ENCODE results near the gene DENND1C.
A peak's percentile ranks its signal among the peaks of the same experiment; 100 is the strongest.

DENND1C gene

DNA sequence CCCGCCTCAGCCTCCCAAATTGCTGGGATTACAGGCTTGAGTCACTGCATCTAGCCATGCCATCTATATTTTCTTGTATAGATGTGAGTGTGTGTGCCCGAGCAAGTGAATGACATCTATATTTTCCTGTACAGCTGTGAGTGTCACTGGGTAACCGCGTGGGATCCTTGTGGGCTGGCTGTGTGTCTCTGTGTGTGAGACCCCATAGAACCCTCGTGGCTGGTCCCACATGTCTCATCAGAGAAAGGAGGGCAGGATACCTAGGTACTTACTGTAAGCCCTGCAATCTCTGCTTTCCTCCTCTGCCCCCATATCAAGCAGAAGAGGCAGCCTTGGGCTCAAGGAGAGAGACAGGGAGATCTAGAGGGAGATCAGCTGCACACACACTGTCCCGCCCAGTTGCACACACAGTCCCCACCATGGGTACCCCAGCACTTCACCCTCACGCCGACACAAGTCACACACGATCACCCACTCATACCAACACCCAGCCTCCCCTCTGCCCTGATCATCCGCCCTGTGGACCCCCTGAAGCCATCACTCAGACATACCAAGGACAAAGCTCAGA is 655 bp downstream of the DENND1C start:
- DNase-seq (ENCODE audit: low read depth in 2 of 2), result no peak

DNA sequence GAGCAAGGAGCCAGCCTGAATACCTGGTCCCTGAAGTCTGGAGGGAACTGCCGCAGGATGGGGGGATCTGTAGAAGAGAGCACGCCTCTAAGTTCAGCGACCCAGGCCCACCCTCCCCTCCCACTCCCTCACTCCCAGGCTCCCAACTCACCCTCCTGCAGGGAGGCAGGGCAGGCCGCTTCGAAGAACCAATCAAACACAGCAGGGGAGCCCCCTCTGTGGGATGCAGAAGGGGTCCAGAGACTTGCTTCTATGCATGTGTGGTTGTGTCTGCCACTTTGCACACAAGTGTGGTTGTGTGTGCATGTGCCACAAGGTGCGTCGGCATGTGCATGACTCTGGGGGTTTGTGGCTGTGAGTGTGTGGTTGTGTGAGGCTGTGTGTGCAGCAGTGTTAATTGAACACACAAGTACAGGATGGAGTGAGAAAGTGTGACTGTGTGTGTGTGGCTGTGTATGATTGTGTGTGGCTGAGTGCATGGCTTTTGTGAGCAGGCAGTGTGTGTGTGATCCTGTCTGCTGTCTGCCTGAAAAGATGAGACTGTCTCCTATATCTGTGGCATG is 1.7 kb downstream of the DENND1C start:
- DNase-seq (ENCODE audit: low read depth in 2 of 2), result no peak

DNA sequence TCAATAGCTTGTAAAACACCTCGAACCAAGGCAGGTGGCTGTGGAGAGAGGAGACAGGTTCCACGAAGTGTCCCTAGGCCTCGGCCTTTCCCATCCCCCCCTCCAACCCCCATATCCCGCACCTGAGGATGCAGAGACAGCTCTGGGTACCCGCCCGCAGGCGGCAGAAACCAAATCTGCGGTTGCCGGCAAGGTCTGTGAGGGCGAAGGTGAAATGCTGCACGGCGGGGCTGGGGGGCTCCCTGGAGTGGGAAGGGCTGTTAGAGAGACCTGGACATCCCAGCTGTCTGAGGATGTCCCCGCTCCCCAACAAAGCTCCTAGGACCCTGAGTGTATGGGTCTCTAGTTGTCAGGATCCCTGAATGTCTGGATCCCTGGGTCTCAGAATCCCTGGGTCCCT is 2.8 kb downstream of the DENND1C start:
- no peak for DNase-seq (ENCODE audit: low read depth in 2 of 2)

DNA sequence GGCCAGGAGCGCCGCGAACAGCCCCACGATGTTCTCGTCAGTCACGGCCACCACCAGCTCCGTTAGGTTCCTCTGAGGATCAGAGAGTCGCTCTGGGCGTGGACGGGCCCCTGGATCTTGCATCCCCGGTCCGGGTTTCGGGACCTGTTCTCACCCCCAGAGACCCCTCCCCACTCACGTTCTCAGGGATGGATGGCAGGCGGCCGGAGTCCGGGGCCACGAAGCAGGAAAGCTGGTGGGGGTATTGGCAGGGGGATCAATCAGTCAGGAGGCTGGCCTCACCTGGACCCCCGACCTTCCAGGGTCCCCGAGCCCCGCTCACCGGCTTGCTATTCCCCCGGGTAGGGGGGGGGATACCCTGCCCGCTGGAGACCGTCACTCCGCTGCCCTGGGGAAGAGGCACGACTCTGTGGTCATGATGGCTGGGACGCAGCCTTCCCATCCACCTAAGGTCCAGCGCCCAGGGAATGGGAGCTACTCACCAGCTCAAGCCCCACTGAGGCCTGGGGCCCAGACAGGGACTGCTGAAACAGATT is 4.6 kb downstream of the DENND1C start:
- DNase-seq (ENCODE audit: low read depth in 2 of 2), result no peak

DNA sequence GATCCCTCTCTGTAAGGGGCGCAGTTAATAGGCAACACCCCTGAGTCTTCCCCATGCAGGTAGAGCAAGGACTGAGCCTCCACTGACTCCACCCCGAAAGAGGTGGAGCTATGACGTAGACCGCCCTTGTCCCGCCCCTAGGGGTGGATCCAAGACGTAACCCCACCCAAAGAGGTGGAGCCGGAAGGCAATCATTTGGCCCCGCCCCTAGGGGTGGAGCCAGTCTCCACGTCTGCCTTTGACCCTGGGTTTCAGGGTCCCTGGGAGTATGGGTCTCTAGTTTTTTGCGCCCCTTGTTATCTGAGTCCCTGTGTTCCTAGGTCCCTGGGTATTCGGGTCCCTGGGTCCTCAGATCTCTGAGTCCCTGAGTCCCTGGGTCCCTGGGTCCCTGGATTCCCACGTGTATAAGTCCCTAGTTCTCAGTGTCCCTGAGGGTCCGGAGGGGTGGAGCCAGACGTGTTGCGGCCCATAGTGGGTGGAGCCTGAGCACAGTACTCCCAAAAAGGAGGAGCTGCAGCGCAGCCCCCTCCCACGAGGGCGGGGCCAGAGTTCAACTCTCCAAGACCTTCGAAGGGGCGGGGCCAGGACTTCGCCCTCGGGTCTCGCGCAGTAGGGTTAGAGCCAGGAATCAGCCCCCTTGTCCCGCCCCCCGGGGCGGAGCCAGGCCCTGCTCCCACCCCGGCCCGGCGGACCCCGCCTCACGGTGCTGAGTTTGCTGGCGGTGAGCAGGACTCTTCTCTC is 5.3 kb downstream of the DENND1C start:
- DNase-seq (ENCODE audit: low read depth in 2 of 2), result peak; percentile 52 to 55

DNA sequence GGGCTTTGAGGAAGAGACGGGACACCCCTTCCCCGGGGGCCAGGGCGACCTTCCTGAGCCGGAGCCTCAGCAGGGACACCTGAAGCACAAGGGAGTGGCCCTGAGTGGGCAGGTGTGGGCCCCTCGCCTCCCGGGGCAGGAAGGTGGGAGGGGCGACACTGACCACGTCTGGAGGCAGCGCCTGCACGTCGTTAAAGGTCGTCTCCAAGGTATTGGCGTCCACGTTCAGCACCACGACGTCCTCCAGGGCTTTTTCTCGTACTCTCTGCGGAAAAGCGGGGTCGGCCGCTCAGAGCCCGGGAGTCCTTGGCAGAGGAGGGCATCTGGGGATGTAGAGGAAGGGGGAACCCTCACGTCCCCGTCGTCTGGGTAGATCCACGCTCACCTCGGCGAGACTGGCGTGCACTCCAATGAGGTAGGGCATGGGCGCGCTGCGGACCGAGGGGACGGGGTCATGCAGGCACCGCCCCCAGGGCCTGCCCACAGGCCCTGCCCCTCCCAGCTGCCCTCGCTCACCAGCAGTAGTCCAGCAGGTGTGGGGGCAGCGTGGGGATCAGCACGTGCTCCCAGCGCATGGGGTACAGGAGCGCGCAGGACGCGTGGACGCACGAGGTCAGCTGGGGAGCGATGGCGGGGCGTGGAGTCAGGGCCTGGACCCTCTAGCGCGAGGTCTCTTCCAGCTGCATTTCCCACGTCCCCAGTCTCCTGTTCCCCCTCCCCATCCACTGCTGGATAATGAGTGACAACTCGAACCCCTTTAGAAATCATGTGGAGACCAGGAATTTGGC is 6.1 kb downstream of the DENND1C start:
- DNase-seq (ENCODE audit: low read depth in 2 of 2), result no peak

DNA sequence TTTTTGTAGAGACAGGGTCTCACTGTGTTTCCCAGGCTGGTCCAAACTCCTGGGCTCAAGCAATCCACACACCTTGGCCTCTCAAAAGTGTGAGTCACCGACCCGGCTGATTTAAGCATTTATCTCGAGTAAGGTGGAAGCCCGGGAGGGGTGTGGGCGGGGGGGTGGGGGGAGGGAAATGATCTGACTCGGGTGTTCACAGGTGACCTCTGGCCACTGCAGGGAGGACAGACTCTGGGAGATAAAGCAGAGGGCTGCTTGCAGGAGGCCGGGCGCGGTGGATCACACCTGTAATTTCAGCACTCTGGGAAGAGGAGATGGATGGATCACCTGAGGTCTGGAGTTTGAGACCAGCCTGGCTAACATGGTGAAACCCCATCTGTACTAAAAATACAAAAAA is 7.9 kb downstream of the DENND1C start:
- no peak for DNase-seq (ENCODE audit: low read depth in 2 of 2)

DNA sequence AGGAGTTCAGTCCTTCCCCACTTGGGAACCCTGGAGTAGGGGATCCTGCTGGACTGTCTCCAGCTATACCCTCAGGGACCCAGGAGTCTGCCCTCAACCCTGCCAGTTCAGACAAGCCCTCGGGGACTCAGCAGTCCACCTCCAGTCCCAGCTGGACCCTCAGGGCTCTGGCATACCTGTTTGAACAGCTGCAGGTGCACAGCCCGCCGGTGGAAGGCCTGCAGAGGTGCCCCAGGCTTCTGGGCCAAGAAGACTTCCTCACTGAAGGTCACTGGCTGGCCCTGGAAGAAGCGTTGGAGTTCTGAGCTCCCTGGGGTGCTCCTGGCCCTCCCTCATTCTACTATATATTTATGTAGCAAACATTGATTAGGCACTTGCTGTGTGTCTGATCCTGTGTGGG is 8.9 kb downstream of the DENND1C start:
- DNase-seq (ENCODE audit: low read depth in 2 of 2), result no peak

DNA sequence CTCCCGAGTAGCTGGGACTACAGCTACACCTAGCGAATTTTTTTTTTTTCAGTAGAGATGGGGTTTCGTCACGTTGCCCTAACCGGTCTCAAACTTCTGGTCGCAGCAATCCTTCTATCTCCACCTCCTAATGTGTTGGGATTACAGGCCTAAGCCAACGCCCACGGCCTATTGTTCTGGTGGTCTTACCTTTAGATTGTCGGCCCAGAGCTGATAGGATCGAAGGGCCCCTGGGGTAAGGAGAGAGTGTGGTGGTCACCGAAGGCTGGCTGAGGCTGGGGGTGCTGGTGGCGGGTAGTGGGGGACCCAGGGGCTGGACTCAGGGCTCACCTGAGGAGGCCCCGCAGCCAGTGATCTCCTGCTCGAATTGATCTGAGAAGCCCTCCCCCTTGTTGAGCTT is 10.5 kb downstream of the DENND1C start:
- DNase-seq (ENCODE audit: low read depth in 2 of 2), result no peak

DNA sequence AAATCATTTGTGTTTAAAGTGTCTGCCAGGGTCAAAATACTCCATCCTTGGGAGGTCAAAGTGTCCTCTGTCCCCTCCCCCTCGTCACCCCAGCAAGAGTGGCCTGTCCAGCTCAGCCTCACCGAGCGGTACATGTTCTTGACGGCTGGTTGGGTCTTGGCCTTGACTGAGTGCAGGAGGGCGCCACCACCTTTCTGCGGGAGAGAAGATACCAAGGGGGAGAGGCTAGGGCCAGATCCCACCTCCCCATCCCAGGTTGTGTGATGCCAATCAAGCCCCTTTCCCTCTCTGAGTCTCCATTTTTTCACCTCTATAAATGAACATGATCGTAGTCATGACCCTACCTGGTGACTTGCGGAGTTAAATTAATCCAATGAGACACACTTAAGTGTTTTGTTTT is 11.4 kb downstream of the DENND1C start:
- DNase-seq (ENCODE audit: low read depth in 2 of 2), result no peak

DNA sequence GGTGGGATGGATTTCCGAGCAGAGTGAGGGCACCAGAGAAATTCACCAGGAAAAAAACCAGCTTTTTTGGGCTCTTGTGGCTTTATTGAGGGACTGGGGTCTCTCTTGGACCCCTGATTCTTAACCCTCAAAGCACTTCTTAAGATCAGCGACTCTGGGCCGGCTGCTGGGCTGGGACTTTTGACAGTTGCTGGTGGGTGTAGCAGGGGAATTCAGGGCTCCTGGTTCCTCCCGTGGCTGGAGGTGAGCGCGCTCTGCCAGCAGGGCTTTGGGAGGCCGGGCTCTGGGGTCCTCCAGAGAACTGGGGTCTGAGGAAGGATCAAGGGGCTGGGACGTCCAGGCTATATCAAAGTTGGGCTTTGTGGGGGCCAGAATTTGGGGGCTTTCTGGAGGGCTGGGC is 14.2 kb downstream of the DENND1C start:
- DNase-seq (ENCODE audit: low read depth in 2 of 2), result no peak

DNA sequence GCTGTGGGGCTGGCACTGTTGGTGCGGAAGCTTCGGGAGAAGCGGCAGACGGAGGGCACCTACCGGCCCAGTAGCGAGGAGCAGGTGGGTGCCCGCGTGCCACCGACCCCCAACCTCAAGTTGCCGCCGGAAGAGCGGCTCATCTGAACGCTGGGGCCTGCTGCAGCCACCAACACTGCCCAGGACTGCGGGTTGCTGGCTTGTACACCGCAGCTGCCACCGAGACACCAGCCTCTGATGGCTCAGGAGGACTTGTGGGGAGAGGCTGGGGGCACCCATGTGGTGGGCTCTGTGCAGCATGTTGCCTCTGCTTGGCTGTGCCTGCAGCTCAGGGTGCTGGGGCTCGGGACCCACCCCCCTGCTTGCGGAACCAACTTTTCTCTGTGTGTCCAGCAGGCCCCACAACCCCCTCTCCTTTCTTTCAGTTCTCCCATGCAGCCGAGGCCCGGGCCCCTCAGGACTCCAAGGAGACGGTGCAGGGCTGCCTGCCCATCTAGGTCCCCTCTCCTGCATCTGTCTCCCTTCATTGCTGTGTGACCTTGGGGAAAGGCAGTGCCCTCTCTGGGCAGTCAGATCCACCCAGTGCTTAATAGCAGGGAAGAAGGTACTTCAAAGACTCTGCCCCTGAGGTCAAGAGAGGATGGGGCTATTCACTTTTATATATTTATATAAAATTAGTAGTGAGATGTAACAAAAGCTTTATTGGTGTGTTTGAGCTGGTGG is 14.9 kb downstream of the DENND1C start:
- no peak for DNase-seq (ENCODE audit: low read depth in 2 of 2)

DNA sequence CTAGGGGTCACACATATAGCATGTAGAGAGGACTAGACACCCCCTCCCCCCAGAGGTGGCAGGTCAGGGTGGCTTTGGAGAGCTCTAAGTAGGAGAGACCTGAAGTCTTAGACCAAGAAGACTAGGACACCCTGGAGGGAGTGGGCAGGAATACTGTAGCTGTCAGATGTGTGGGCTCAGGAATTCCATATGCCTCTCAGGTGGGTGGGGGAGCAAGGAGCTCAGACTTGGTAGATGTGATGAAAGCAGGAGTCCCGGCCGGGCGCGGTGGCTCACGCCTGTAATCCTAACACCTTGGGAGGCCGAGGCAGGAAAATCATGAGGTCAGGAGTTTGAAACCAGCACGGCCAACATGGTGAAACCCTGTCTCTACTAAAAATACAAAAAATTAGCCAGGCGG is 15.9 kb downstream of the DENND1C start:
- no peak for DNase-seq (ENCODE audit: low read depth in 2 of 2)

DNA sequence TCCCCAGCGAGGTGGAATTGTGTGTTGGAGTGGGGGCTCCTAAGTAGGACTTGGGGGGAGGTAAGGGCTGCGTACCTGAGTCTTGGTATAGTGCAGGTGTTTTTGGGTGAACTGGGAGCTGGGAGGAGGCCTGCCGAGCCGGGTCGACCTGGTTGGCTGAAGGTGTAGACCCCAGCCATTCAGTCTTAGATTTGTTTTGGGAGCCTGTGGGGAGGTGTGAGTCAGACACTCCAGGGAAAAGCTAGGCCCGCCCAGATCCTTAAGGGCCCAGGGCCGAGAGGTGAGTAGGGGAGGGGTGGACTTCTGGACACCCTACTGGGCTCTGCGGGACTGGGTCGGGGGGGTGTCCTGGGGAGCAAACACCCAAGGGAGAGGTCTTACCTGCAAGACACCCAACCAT is 16.6 kb downstream of the DENND1C start:
- no peak for DNase-seq (ENCODE audit: low read depth in 2 of 2)

DNA sequence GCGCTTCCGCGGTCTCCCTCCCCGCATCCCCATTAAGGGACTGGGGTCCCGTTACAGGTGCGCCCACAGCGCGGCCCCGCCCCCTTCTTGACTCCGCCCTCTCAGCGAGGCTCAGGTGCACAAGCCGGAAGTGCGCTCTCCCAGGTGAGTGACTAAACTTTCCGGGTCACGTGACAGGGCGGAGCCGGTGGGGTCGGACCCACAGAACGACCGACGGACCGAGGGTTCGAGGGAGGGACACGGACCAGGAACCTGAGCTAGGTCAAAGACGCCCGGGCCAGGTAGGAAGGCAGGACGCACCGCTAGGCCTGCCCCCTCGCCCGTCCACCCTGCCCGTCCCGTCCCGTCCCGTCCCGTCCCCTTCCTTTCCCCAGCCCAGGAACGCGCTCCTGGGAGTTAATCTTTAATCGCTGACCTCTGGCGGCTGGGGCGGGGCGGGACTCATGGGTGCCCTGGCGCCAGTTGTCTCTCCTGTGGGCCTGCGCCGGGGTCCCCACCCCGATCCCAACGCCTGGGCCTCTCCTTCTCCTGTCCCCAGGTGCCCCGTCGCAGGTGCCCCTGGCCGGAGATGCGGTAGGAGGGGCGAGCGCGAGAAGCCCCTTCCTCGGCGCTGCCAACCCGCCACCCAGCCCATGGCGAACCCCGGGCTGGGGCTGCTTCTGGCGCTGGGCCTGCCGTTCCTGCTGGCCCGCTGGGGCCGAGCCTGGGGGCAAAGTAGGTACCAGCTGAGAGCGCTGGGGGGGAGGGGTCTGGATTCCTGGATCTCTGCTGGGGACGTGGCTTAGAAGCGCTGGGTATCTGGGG is 17.3 kb downstream of the DENND1C start, which contains the start of gene CRB3:
Gene CRB3, plus strand, starts transcription at position 202 of the 804 bp plus-strand sequence. Its CDS starts 431 bp downstream, at position 633.
- no peak for DNase-seq (ENCODE audit: low read depth in 2 of 2)

DNA sequence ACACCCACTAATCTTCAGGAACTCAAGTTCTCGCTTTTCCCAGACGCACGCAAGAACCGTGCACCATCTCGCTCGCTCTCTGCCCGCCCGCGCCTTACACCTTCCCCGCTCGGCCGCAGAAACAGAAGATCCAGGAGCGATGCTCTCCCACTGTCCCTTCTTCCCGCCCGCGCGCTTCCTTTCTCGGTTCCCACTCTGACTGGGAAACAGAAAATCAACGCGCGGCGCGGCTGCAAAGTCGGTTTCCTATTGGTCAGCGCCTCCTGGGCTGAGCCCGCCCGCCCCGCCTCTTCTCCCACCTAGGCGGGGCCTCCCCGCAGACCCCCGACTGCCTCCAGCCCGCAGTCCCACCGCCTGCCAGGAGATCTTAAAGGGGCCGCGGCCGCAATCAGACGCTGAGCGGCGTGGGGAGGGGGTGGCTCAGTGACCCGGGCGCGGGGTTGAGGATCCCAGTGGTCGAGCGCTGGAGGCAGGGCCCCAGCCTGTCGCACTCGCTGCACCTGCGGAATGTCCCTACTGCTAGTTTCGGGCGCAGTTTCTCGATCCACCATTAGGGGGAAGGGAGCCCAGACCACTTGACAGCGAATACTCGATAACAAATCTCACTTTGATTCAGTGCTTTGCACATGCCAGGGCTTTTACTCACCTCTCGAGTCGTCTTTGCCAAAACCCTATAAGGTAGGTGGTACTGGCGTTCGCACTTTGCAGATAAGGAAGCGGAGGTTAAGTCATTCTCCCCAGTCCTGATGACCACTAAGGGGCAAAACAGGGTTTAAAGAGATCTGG is 21.3 kb downstream of the DENND1C start:
- peak; percentile 96 for DNase-seq (ENCODE audit: low read depth in 2 of 2)

DNA sequence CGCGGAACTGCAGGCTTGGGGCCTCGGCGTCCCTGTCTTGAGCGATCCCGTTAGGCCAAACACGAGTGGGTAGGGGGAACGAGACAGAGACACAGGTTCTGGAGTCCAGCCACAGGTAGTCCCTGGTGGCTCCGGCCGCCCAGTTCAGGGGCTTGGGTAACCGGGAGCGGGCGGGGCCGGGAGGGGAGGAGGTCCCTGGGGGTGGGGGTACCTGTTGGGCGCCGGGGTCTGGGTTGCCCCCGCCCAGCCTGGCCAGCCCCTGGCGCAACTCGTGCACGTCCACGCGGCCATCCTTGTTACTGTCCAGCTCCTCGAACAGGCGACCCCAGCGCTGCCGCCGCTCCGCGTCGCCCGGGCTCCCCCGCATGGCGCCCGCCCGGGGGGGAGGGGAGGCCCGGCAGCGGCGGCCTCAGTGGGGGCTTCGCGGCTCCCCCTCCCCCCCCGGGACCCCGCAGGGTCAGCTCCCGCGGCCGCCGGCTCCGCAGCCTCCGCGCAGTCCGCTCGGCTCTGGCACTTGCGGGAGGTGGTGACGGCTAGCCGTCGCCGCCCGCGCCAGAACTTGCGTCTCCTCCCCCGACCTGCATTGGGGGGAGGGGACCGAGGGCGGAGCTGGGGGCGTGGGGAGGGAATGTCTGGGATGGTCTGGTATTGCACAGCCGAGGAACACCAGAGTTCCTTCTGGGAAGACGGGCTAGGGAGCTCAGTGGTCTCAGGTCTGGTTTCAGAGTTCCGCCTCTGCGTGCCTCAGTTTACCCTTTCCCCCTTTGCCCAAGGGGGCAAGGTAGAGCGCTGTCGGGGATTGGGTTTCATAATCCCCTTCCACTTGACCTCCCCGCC is 22.1 kb downstream of the DENND1C start, which contains the start of gene SLC25A23:
Gene SLC25A23, minus strand, starts transcription at position 531 of the 837 bp plus-strand sequence. Its CDS starts 164 bp downstream, at position 367.
- peak; percentile 32 to 59 for DNase-seq (ENCODE audit: low read depth in 2 of 2)

DNA sequence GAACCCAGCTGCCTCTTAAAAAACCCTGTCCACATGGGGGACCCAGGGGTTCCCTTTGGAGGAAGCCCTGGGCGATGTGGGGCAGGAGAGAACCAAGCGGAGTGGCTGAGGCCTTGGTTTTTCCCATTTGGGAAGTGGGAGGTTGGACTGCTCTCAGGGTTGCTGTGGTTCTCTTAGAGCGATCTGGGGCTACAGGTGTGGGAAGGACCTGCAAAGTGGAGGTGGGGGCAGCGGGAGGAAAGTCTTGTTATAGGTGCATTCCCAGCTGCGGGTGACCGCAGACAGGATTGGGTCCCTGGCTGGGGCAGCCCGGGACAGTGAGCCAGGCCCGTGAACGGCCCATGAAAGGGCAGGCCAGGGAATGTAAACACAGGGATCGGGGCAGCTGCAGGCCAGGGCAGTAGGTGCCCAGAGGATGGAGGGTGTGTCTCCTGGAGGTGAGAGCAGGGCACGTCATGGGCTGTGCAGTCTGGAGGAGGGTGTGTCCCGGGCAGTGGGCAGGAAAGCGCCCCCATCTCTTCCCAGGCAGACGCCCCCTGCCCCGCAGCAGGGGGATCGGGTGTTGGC is 22.8 kb downstream of the DENND1C start:
- DNase-seq (ENCODE audit: low read depth in 2 of 2), result no peak

All from activated CD4-positive, alpha-beta T cell treated with anti-CD3 and anti-CD28 coated beads for 24 hours (primary cell).